HS-27A (cell line): ENCODE results near the gene SUCLG2.

Source experiments
- DNase-seq: peaks from one replicate; pipeline ENCODE4 v3.0.0-alpha.2; 2012; ENCODE audit warnings: low read depth, missing footprints

The SUCLG2 gene

GRCh38 chr3:67649681-67650080, 4.7 kb downstream of the SUCLG2 start:
- no peak for DNase-seq

- DNase-seq, result no peak
Measured at GRCh38 chr3:67648701-67649100, 5.7 kb downstream of the SUCLG2 start.

- peak; percentile 9 for DNase-seq
Measured at GRCh38 chr3:67648229-67648628, 6.2 kb downstream of the SUCLG2 start.

- peak; percentile 97 for DNase-seq
Measured at GRCh38 chr3:67647390-67647878, 7.0 kb downstream of the SUCLG2 start.

GRCh38 chr3:67646586-67647234, 7.7 kb downstream of the SUCLG2 start:
- DNase-seq, result peak; percentile 84

GRCh38 chr3:67644827-67645226, 9.6 kb downstream of the SUCLG2 start:
- no peak for DNase-seq

GRCh38 chr3:67642734-67643133, 11.7 kb downstream of the SUCLG2 start:
- no peak for DNase-seq

GRCh38 chr3:67642190-67642589, 12.2 kb downstream of the SUCLG2 start:
- DNase-seq, result no peak

GRCh38 chr3:67641451-67641850, 13.0 kb downstream of the SUCLG2 start:
- no peak for DNase-seq

- no peak for DNase-seq
Measured at GRCh38 chr3:67640023-67640660, 14.3 kb downstream of the SUCLG2 start.

- no peak for DNase-seq
Measured at GRCh38 chr3:67637255-67637900, 17.0 kb downstream of the SUCLG2 start.

- peak; percentile 8 for DNase-seq
Measured at GRCh38 chr3:67635806-67636205, 18.6 kb downstream of the SUCLG2 start.

GRCh38 chr3:67635257-67635656, 19.2 kb downstream of the SUCLG2 start:
- DNase-seq, result peak; percentile 33

GRCh38 chr3:67630666-67631362, 23.6 kb downstream of the SUCLG2 start:
- no peak for DNase-seq

GRCh38 chr3:67624687-67625086, 29.7 kb downstream of the SUCLG2 start:
- DNase-seq, result no peak

GRCh38 chr3:67624078-67624477, 30.3 kb downstream of the SUCLG2 start:
- DNase-seq, result no peak

GRCh38 chr3:67622652-67623051, 31.8 kb downstream of the SUCLG2 start:
- no peak for DNase-seq

GRCh38 chr3:67620869-67621268, 33.5 kb downstream of the SUCLG2 start:
- DNase-seq, result no peak

- DNase-seq, result no peak
Measured at GRCh38 chr3:67619991-67620390, 34.4 kb downstream of the SUCLG2 start.

GRCh38 chr3:67617518-67617917, 36.9 kb downstream of the SUCLG2 start:
- DNase-seq, result no peak

GRCh38 chr3:67616046-67616445, 38.4 kb downstream of the SUCLG2 start:
- DNase-seq, result no peak

- DNase-seq, result no peak
Measured at GRCh38 chr3:67614195-67614594, 40.2 kb downstream of the SUCLG2 start.

GRCh38 chr3:67610458-67610857, 44.0 kb downstream of the SUCLG2 start:
- no peak for DNase-seq
